ENCODE results near the gene CRISPLD2. TPM values are rescaled to one million over a fixed set of nuclear protein-coding genes. Genes with fewer than 3 reads are reported as not detected.

The CRISPLD2 gene
- total and polyA plus RNA-seq, 10 of the 15 experiments (the other 5 are each of a cell fraction or from before 2014, with no cell fraction given): 0.03 to 0.30 (median 0.08) TPM; not detected in 5

GRCh38 chr16:84948851-84949610 lies 129.2 kb downstream of the CRISPLD2 start (continued):
- TF ChIP-seq FOS (IDR thresholded peaks at IDR 0.05; ENCODE audit: borderline replicate concordance, extremely low read depth, insufficient read length) (no peak), CUX1 (IDR thresholded peaks at IDR 0.05; ENCODE audit: insufficient replicate concordance, low read depth, low read length) (no peak), ATF7 (IDR thresholded peaks at IDR 0.05; ENCODE audit: low read depth) (0 out of 2 replicates have a peak, but pooled peaks have one; percentile 24), FOXK2 (IDR thresholded peaks at IDR 0.05) (peak; percentile 8; the same call in 1 of the 2 replicates), MEF2B (IDR thresholded peaks at IDR 0.05; ENCODE audit: partially characterized antibody, poor library complexity, severe bottlenecking) (peak; percentile 31), PAX5 (IDR thresholded peaks at IDR 0.05; ENCODE audit: borderline replicate concordance, low read depth, low read length) (peak; percentile 47; the same call in 1 of the 2 replicates), SP1 (IDR thresholded peaks at IDR 0.05; ENCODE audit: low read depth, low read length) (no peak), MTA2 (IDR thresholded peaks at IDR 0.05; ENCODE audit: low read depth) (0 out of 2 replicates have a peak, but pooled peaks have one; percentile 28), SMARCA5 (IDR thresholded peaks at IDR 0.05) (0 out of 2 replicates have a peak, but pooled peaks have one; percentile 27), NBN (IDR thresholded peaks at IDR 0.05) (peak; percentile 89), YBX1 (IDR thresholded peaks at IDR 0.05) (0 out of 2 replicates have a peak, but pooled peaks have one; percentile 10), RELB (IDR thresholded peaks at IDR 0.05; ENCODE audit: low read depth) (0 out of 2 replicates have a peak, but pooled peaks have one; percentile 29), MLLT1 (IDR thresholded peaks at IDR 0.05) (peak; percentile 97), ESRRA (IDR thresholded peaks at IDR 0.05; ENCODE audit: low read length) (no peak), MEF2A (IDR thresholded peaks at IDR 0.05; ENCODE audit: insufficient read depth, low read depth, low read length) (no peak), RUNX3 (IDR thresholded peaks at IDR 0.05; ENCODE audit: low read length) (peak; percentile 78)
- TF ChIP-seq, protein P1, sequence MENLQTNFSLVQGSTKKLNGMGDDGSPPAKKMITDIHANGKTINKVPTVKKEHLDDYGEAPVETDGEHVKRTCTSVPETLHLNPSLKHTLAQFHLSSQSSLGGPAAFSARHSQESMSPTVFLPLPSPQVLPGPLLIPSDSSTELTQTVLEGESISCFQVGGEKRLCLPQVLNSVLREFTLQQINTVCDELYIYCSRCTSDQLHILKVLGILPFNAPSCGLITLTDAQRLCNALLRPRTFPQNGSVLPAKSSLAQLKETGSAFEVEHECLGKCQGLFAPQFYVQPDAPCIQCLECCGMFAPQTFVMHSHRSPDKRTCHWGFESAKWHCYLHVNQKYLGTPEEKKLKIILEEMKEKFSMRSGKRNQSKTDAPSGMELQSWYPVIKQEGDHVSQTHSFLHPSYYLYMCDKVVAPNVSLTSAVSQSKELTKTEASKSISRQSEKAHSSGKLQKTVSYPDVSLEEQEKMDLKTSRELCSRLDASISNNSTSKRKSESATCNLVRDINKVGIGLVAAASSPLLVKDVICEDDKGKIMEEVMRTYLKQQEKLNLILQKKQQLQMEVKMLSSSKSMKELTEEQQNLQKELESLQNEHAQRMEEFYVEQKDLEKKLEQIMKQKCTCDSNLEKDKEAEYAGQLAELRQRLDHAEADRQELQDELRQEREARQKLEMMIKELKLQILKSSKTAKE (IDR thresholded peaks at IDR 0.05; ENCODE audit: low read depth, poor library complexity, severe bottlenecking): peak; percentile 73

Measured in GM12878 (cell line).